ENCODE measurements around the gene RNF135.

GRCh38 chr17:31013844-31014243, 43.0 kb downstream of the RNF135 start:
- no peak for TF ChIP-seq GATA2 (IDR thresholded peaks at IDR 0.05; ENCODE audit: low read depth, low read length)
- no peak for TF ChIP-seq GATA3 (IDR thresholded peaks at IDR 0.05; ENCODE audit: low read depth, low read length)

Measured in SH-SY5Y (cell line).